ENCODE measurements around the gene DIPK1A. TPM values are rescaled to one million over a fixed set of nuclear protein-coding genes. Genes with fewer than 3 reads are reported as not detected.

The DIPK1A gene
- total RNA-seq, 1 donor from 2014 or later: 16.0 TPM

GRCh38 chr1:92874987-92875386 is 86.3 kb downstream of the DIPK1A start:
- peaks cover 48% of the 10 kb centered on the region for H3K36me3 Mint-ChIP-seq (ENCODE audit: low read depth)
- no peaks in the 10 kb centered on the region for H3K27me3 Mint-ChIP-seq
- DNase-seq: no peak
- CTCF ChIA-PET: interaction anchor here (1.3 kb wide), 1 partner anchor 119 kb away, joined by 3 read pairs; no protein-coding TSS in a partner anchor
- no peak overlapping the region for H3K27ac Mint-ChIP-seq
- no peak for TF ChIP-seq CTCF (IDR thresholded peaks at IDR 0.05)
- no peak overlapping the region for H3K4me3 Mint-ChIP-seq
- peaks cover 27% of the 10 kb centered on the region for H3K4me1 Mint-ChIP-seq
- ATAC-seq (ENCODE audit: low read depth): no peak
- no peaks in the 10 kb centered on the region for H3K9me3 Mint-ChIP-seq
- intact Hi-C loops (cut with micrococcal nuclease): loop anchor here (5.0 kb wide), 1 partner anchor 37 kb away; no protein-coding TSS in a partner anchor
- POLR2A ChIA-PET: interaction anchor here (0.5 kb wide), 1 partner anchor 35 kb away, joined by 3 read pairs; no protein-coding TSS in a partner anchor

DNA sequence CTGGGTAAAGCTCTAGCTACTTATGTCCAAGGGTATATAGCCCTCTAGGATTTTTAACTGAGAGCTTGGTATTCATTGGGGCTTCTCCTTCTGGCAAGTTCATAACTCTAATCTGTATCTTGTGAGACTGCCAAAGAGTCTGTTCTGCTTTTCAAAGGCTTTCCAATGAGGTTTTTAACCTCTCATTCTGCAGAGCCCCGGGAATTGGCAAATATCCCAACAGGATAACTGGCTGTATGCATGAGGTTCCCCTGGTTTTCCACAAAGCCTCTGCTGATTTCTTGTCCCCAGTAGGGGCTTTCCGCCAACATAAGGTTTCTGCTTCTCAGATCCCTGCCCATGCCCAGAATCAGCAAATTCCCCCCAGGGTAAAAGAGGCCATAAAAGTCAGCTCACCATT is 88.5 kb downstream of the DIPK1A start:
- Mint-ChIP-seq H3K36me3 (ENCODE audit: low read depth) (peaks cover 56% of the 10 kb centered on the region), H3K4me1 (peaks cover 12% of the 10 kb centered on the region), H3K9me3 (no peaks in the 10 kb centered on the region), H3K27me3 (no peaks in the 10 kb centered on the region), H3K4me3 (no peak overlapping the region), H3K27ac (no peak overlapping the region)
- CTCF ChIA-PET: no interaction called here
- ATAC-seq (ENCODE audit: low read depth) (no peak), DNase-seq (no peak)
- TF ChIP-seq CTCF (IDR thresholded peaks at IDR 0.05): no peak
- POLR2A ChIA-PET: no interaction called here
- intact Hi-C loops (cut with micrococcal nuclease): no loop called here

GRCh38 chr1:92870591-92870990 is 90.7 kb downstream of the DIPK1A start:
- POLR2A ChIA-PET: no interaction called here
- CTCF ChIA-PET: interaction anchor here (1.4 kb wide), 1 partner anchor 124 kb away, joined by 7 read pairs; no protein-coding TSS in a partner anchor

DNA sequence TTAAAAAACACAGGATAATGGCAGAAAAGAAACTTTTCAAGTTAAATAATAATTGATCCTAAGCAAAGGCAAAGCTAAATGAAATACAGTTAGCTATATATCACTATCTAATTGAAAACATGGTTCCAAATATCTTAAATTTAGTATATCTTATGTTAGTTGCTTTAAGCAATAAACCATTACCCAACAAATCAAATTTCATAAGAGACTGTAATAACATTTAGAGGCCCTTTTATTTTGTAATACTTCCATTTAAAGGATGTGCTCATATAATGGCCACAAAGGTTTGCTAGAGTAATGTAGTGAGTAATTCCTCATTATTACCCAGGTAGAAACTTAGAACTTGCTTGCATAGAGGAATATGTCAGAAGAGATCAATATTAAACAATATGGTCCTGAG is 97.1 kb downstream of the DIPK1A start:
- no peak overlapping the region for H3K27ac Mint-ChIP-seq
- ATAC-seq (ENCODE audit: low read depth): no peak

More at GRCh38 chr1:92870591-92870990, 90.7 kb downstream of the DIPK1A start:
- ATAC-seq (ENCODE audit: low read depth) (no peak), DNase-seq (no peak)
- H3K4me1 Mint-ChIP-seq: no peaks in the 10 kb centered on the region
- H3K9me3 Mint-ChIP-seq: no peaks in the 10 kb centered on the region
- no peak overlapping the region for H3K27ac Mint-ChIP-seq
- intact Hi-C loops (cut with micrococcal nuclease): no loop called here
- no peak overlapping the region for H3K4me3 Mint-ChIP-seq
- peaks cover 57% of the 10 kb centered on the region for H3K36me3 Mint-ChIP-seq (ENCODE audit: low read depth)
- no peak for TF ChIP-seq CTCF (IDR thresholded peaks at IDR 0.05)
- H3K27me3 Mint-ChIP-seq: no peaks in the 10 kb centered on the region

More for the DNA sequence above, 97.1 kb downstream of the DIPK1A start:
- intact Hi-C loops (cut with micrococcal nuclease): loop anchor here (2.0 kb wide), 1 partner anchor 15 kb away; no protein-coding TSS in a partner anchor
- peaks cover 2% of the 10 kb centered on the region for H3K4me1 Mint-ChIP-seq
- no peak overlapping the region for H3K4me3 Mint-ChIP-seq
- TF ChIP-seq CTCF (IDR thresholded peaks at IDR 0.05): no peak
- H3K27me3 Mint-ChIP-seq: no peaks in the 10 kb centered on the region
- DNase-seq: no peak
- H3K36me3 Mint-ChIP-seq (ENCODE audit: low read depth): peaks cover 25% of the 10 kb centered on the region
- POLR2A ChIA-PET: interaction anchor here (1.0 kb wide), 1 partner anchor 129 kb away, joined by 3 read pairs; no protein-coding TSS in a partner anchor
- CTCF ChIA-PET: interaction anchor here (1.2 to 3.7 kb wide), 3 partner anchors 87 to 130 kb away, joined by 4 to 23 read pairs (median 4); no protein-coding TSS in a partner anchor
- no peaks in the 10 kb centered on the region for H3K9me3 Mint-ChIP-seq
